ENCODE results near the gene PAX5.

- no peak for TF ChIP-seq CTCF (IDR thresholded peaks at IDR 0.05)
- TF ChIP-seq POLR2A (IDR thresholded peaks at IDR 0.05): no peak
Observed at GRCh38 chr9:36962691-36963090, 71.4 kb downstream of the PAX5 start.

Data from uterus (tissue), 2 donors.